GM12878 (cell line): Measurements from ENCODE around the gene CDK5R2. TPM values are rescaled to one million over a fixed set of nuclear protein-coding genes. Genes with fewer than 3 reads are reported as not detected.

Experiments
- ATAC-seq: fragments of 200-7000 bp; cut with Tn5 transposase; 3 replicates; pipeline ENCODE4 v1.9.1; 2020; ENCODE audit warnings: mild to moderate bottlenecking, moderate library complexity
- BruUV-seq: library from RNA; stranded (reverse); fragments of 400-500 nt; replicated peaks from 2 replicates; lab custom pipeline; 2021; lab: Mats Ljungman, UMichigan
- CTCF ChIA-PET: fragments of 300-600 bp; sonication (Branson Sonifier 250); formaldehyde crosslinking; extraction: SDS; loops from one replicate; lab custom pipeline; 2021; ENCODE audit warnings: inconsistent platforms; lab: Yijun Ruan, JAX
- POLR2A ChIA-PET: fragments of 350-600 bp; formaldehyde crosslinking; extraction: SDS; loops from one replicate; lab custom pipeline; 2021; ENCODE audit warnings: inconsistent platforms; lab: Charles Lee
- RAD21 ChIA-PET: fragments of 300-600 bp; sonication (Branson Sonifier 250); formaldehyde crosslinking; loops from one replicate; lab custom pipeline; 2023; ENCODE audit warnings: antibody characterized with exemption; ENCODE audit not compliant: unreplicated experiment; lab: Charles Lee
- SMC1A ChIA-PET: fragments of 300-600 bp; sonication (Branson Sonifier 250); formaldehyde crosslinking; loops from one replicate; lab custom pipeline; 2023; ENCODE audit not compliant: unreplicated experiment, uncharacterized antibody; lab: Charles Lee
- DNase-seq: peaks from one replicate; pipeline ENCODE4 v3.0.0-alpha.2; 2011; ENCODE audit warnings: low read depth, low spot score
- FAIRE-seq: peaks from 3 replicates; lab custom pipeline; 2011; peaks lifted over from hg19 to GRCh38; lab: Jason Lieb, UNC
- H2AFZ ChIP-seq: 2 replicates; pipeline ENCODE4 v1.6.0; 2011; ENCODE audit warnings: low read depth, low read length, control low read depth; ENCODE audit not compliant: control insufficient read depth
- H3K27ac ChIP-seq: 2 replicates; pipeline ENCODE4 v1.5.1; 2011; ENCODE audit warnings: control low read depth; ENCODE audit not compliant: control insufficient read depth, insufficient read depth
- H3K27me3 ChIP-seq, 2 experiments: replicated peaks in 1 of 2; 2 replicates each; pipeline versions ENCODE4 v1.6.0 to v1.6.1; 2011; ENCODE audit warnings: low read length in 1 of 2; ENCODE audit not compliant: control insufficient read depth in 2 of 2, insufficient read depth in 2 of 2
- H3K36me3 ChIP-seq, 2 experiments: 2 replicates each; pipeline ENCODE4 v1.5.1; 2011; ENCODE audit warnings: low read length in 1 of 2; ENCODE audit not compliant: control insufficient read depth in 2 of 2, insufficient read depth in 2 of 2
- H3K4me1 ChIP-seq: 2 replicates; pipeline ENCODE4 v1.6.1; 2011; ENCODE audit warnings: mild to moderate bottlenecking, low read length, moderate library complexity, mixed read lengths; ENCODE audit not compliant: control insufficient read depth, insufficient read depth
- H3K4me2 ChIP-seq: 2 replicates; pipeline ENCODE4 v1.6.0; 2011; ENCODE audit warnings: control low read depth; ENCODE audit not compliant: control insufficient read depth, insufficient read depth
- H3K4me3 ChIP-seq: fragments of 200-600 bp; sonication (generic); 2 replicates; pipeline ENCODE4 v1.5.1; 2016
- H3K79me2 ChIP-seq: 2 replicates; pipeline ENCODE4 v1.6.0; 2011; ENCODE audit warnings: low read length; ENCODE audit not compliant: control insufficient read depth, insufficient read depth
- H3K9ac ChIP-seq: 2 replicates; pipeline ENCODE4 v1.8.0; 2011; ENCODE audit warnings: low read length, control low read depth, mixed read lengths; ENCODE audit not compliant: control insufficient read depth, insufficient read depth
- H3K9me3 ChIP-seq: replicated peaks from 3 replicates; pipeline ENCODE4 v1.5.1; 2011; ENCODE audit warnings: mild to moderate bottlenecking, low read length; ENCODE audit not compliant: control insufficient read depth, insufficient read depth
- H4K20me1 ChIP-seq: 2 replicates; pipeline ENCODE4 v1.6.0; 2011; ENCODE audit not compliant: control insufficient read depth, insufficient read depth
- ASH2L ChIP-seq: fragments of 300-600, 200-600 bp; sonication (generic); IDR thresholded peaks from 2 replicates; pipeline ENCODE4 v1.6.1; 2017; ENCODE audit warnings: low read depth, mild to moderate bottlenecking, borderline replicate concordance
- CBX3 ChIP-seq: fragments of 200-600 bp; sonication (generic); IDR thresholded peaks from 2 replicates; pipeline ENCODE4 v1.6.1; 2016; ENCODE audit warnings: low read depth, borderline replicate concordance
- RCOR1 ChIP-seq: conservative IDR thresholded peaks from 2 replicates; pipeline ENCODE4 v1.6.1; 2012; ENCODE audit warnings: low read depth, low read length, improper control_type of control experiment
- WGBS: methylation state at CpG from one replicate; pipeline ENCODE4 v1.1.6; 2016; ENCODE audit warnings: low lambda C conversion rate; ENCODE audit not compliant: insufficient replicate concordance, insufficient coverage; ENCODE audit errors: missing lambda C conversion rate; 5-methylcytosine and 5-hydroxymethylcytosine counted together
- in situ Hi-C: fragments of 300-500 bp; cut with MboI; formaldehyde crosslinking; loops from 9 replicates; pipeline ENCODE4 v1.14.3; 2018; ENCODE audit warnings: mixed read lengths
- intact Hi-C: fragments of 100-400 bp; cut with micrococcal nuclease; formaldehyde crosslinking; loops from one replicate; pipeline ENCODE4 v1.14.2; 2022; ENCODE audit not compliant: unreplicated experiment
- polyA plus RNA-seq, 11 experiments: library from polyadenylated mRNA; depleted of rRNA in 4 of 11; unstranded in 6 of 11; stranded (reverse) in 5 of 11; fragments of >200 nt; fragmentation: Nextera tagmentation in 4 of 11; fragmentation: Illumina TruSeq in 1 of 11; extraction: Ambion mirVana in 4 of 11; extraction: Trizol in 1 of 11; gene quantifications; 1 replicate in 1 of 11; 2 replicates in 10 of 11; pipeline versions ENCODE4 v1.2.1 to v1.2.3, GENCODE V29; 2011 to 2016; ENCODE audit warnings: inconsistent platforms in 2 of 11, missing spikeins in 2 of 11, low read depth in 1 of 11
- total RNA-seq, 4 experiments: library from RNA; depleted of rRNA in 3 of 4; stranded (reverse); fragments of >200 nt in 3 of 4; fragmentation: Illumina TruSeq in 1 of 4; extraction: Trizol in 1 of 4; gene quantifications; 2 replicates each; pipeline versions ENCODE4 v1.2.1 to v1.2.3, GENCODE V29; 2013 to 2021
- TF ChIP-seq, protein P1 (sequence below): fragments of 450-650 bp; IDR thresholded peaks from 2 replicates; pipeline ENCODE4 v1.6.1; 2016; ENCODE audit warnings: mild to moderate bottlenecking
- TF ChIP-seq, protein P2 (sequence below): IDR thresholded peaks from 2 replicates; pipeline ENCODE4 v1.6.1; 2012; ENCODE audit warnings: mild to moderate bottlenecking, low read depth, low read length

The CDK5R2 gene
- total and polyA plus RNA-seq, 10 of the 15 experiments (the other 5 are each of a cell fraction or from before 2014, with no cell fraction given): not detected

DNA sequence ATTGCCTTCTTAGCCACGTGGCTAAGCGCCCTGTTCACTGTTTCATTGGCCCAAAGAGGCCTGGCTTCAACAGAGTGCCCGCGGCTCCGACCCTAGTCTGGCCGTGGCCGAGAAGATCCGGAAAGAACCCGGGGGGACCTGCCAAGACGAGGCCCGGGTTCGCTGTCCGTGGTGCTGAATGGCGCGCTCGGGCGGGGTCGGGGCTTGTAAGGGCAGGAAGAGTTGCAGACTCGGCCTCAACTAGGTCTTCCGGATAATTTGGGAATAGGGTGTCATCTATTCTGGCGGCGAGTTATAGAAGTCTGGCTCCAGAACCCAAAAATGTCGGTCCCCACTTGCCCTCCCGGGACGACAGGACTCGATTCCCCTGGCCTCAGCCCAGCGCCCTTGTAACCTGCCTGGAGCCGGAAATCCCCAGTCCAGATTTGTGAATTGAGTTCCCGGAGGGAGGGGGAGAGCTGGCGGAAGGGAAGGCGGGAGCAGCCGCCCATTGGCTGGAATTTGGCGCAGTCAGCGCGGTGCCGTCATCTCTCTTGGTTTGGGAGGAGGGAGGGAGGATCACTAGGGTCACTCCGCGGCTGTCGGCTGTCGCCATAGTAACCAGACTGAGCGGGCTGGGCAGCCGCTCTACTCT lies 3.5 kb downstream of the CDK5R2 start:
- Histone ChIP-seq H3K9me3 (no peaks in the 10 kb centered on the region), H3K4me3 (no peak overlapping the region), H3K9ac (no peak overlapping the region), H3K79me2 (no peaks in the 10 kb centered on the region), H4K20me1 (no peaks in the 10 kb centered on the region), H3K4me1 (no peaks in the 10 kb centered on the region), H2AFZ (no peak overlapping the region), H3K36me3 (no peaks in the 10 kb centered on the region), H3K4me2 (peak overlapping the region; percentile 44; the same call in 1 of the 2 replicates)
- RAD21 ChIA-PET: no interaction called here
- WGBS: 21% methylated on average over 42 of the region's 42 CpGs
- CTCF ChIA-PET: no interaction called here
- ATAC-seq: peak; percentile 29; the same call in 2 of the 3 replicates
- SMC1A ChIA-PET: no interaction called here
- POLR2A ChIA-PET: no interaction called here
- BruUV-seq: no TSS peak
- in situ Hi-C loops (no loop called here), intact Hi-C loops (no loop called here)
- no peak for DNase-seq
- no peak for FAIRE-seq
- TF ChIP-seq RCOR1: 0 out of 2 replicates have a peak, but pooled peaks have one; percentile 51
- TF ChIP-seq ASH2L: no peak
- TF ChIP-seq, protein P1, sequence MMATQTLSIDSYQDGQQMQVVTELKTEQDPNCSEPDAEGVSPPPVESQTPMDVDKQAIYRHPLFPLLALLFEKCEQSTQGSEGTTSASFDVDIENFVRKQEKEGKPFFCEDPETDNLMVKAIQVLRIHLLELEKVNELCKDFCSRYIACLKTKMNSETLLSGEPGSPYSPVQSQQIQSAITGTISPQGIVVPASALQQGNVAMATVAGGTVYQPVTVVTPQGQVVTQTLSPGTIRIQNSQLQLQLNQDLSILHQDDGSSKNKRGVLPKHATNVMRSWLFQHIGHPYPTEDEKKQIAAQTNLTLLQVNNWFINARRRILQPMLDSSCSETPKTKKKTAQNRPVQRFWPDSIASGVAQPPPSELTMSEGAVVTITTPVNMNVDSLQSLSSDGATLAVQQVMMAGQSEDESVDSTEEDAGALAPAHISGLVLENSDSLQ: 0 out of 2 replicates have a peak, but pooled peaks have one; percentile 16
- no peak for TF ChIP-seq CBX3
- TF ChIP-seq, protein P2, sequence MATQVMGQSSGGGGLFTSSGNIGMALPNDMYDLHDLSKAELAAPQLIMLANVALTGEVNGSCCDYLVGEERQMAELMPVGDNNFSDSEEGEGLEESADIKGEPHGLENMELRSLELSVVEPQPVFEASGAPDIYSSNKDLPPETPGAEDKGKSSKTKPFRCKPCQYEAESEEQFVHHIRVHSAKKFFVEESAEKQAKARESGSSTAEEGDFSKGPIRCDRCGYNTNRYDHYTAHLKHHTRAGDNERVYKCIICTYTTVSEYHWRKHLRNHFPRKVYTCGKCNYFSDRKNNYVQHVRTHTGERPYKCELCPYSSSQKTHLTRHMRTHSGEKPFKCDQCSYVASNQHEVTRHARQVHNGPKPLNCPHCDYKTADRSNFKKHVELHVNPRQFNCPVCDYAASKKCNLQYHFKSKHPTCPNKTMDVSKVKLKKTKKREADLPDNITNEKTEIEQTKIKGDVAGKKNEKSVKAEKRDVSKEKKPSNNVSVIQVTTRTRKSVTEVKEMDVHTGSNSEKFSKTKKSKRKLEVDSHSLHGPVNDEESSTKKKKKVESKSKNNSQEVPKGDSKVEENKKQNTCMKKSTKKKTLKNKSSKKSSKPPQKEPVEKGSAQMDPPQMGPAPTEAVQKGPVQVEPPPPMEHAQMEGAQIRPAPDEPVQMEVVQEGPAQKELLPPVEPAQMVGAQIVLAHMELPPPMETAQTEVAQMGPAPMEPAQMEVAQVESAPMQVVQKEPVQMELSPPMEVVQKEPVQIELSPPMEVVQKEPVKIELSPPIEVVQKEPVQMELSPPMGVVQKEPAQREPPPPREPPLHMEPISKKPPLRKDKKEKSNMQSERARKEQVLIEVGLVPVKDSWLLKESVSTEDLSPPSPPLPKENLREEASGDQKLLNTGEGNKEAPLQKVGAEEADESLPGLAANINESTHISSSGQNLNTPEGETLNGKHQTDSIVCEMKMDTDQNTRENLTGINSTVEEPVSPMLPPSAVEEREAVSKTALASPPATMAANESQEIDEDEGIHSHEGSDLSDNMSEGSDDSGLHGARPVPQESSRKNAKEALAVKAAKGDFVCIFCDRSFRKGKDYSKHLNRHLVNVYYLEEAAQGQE: peak; percentile 98
- TF ChIP-seq, all 136 proteins: peak for 3
- H3K27me3 ChIP-seq: peaks cover 12 to 16% of the 10 kb centered on the region in 2 experiments; a peak in 3 of 4 replicates
- no peak overlapping the region for H3K27ac ChIP-seq
